GM23338 (cell line): ENCODE data around the gene UNC5B. TPM values are rescaled to one million over a fixed set of nuclear protein-coding genes. Genes with fewer than 3 reads are reported as not detected.

Experiments
- ATAC-seq: fragments of 200-7000 bp; cut with Tn5 transposase; 3 replicates; pipeline ENCODE4 v1.9.1; 2020
- DNase-seq: peaks from one replicate; pipeline ENCODE4 v3.0.0-alpha.2; 2015; ENCODE audit warnings: low spot score
- H2AFZ ChIP-seq: fragments of 200-600 bp; sonication (generic); 2 replicates; pipeline ENCODE4 v1.8.0; 2016; ENCODE audit warnings: antibody characterized with exemption, mild to moderate bottlenecking, moderate library complexity
- H3F3A ChIP-seq: fragments of 200-600 bp; sonication (generic); replicated peaks from 2 replicates; pipeline ENCODE4 v1.8.0; 2017; ENCODE audit warnings: antibody characterized with exemption, mixed run types, low read depth
- H3K27ac ChIP-seq: fragments of 200-600 bp; sonication (generic); 2 replicates; pipeline ENCODE4 v1.6.1; 2016; ENCODE audit warnings: low read depth
- H3K27me3 ChIP-seq: fragments of 200-600 bp; sonication (generic); 2 replicates; pipeline ENCODE4 v1.8.0; 2016; ENCODE audit warnings: mild to moderate bottlenecking, mixed run types, moderate library complexity; ENCODE audit not compliant: insufficient read depth
- H3K36me3 ChIP-seq: fragments of 200-600 bp; sonication (generic); 2 replicates; pipeline ENCODE4 v1.8.0; 2016; ENCODE audit warnings: mild to moderate bottlenecking; ENCODE audit not compliant: insufficient read depth
- H3K4me1 ChIP-seq: fragments of 200-600 bp; sonication (generic); 2 replicates; pipeline ENCODE4 v1.8.0; 2016; ENCODE audit warnings: mild to moderate bottlenecking, moderate library complexity; ENCODE audit not compliant: insufficient read depth
- H3K4me2 ChIP-seq: fragments of 200-600 bp; sonication (generic); 2 replicates; pipeline ENCODE4 v1.7.1; 2017; ENCODE audit warnings: mixed run types
- H3K4me3 ChIP-seq: fragments of 200-600 bp; sonication (generic); 2 replicates; pipeline ENCODE4 v1.6.1; 2016; ENCODE audit warnings: mixed run types
- H3K79me2 ChIP-seq: fragments of 200-600 bp; sonication (generic); replicated peaks from 2 replicates; pipeline ENCODE4 v1.8.0; 2017; ENCODE audit warnings: mild to moderate bottlenecking; ENCODE audit not compliant: insufficient read depth
- H3K9me2 ChIP-seq: fragments of 200-600 bp; sonication (generic); 2 replicates; pipeline ENCODE4 v1.8.0; 2017; ENCODE audit not compliant: insufficient read depth
- H4K20me1 ChIP-seq: fragments of 200-600 bp; sonication (generic); replicated peaks from 2 replicates; pipeline ENCODE4 v1.8.0; 2017; ENCODE audit warnings: mild to moderate bottlenecking; ENCODE audit not compliant: insufficient read depth
- H3K27ac Mint-ChIP-seq: 2 replicates; pipeline ENCODE4 v1.8.0; 2020; ENCODE audit warnings: inconsistent platforms, mild to moderate bottlenecking, moderate library complexity, mixed read lengths
- H3K27me3 Mint-ChIP-seq: 3 replicates; pipeline ENCODE4 v1.8.0; 2022; ENCODE audit warnings: low read depth, mild to moderate bottlenecking, moderate library complexity, mixed read lengths, inconsistent platforms; ENCODE audit not compliant: insufficient read depth, poor library complexity
- H3K36me3 Mint-ChIP-seq: 3 replicates; pipeline ENCODE4 v1.8.0; 2021; ENCODE audit warnings: low read depth, mild to moderate bottlenecking, inconsistent platforms, moderate library complexity, mixed read lengths
- H3K4me1 Mint-ChIP-seq: 3 replicates; pipeline ENCODE4 v1.8.0; 2020; ENCODE audit warnings: mild to moderate bottlenecking, inconsistent platforms, mixed read lengths
- H3K4me3 Mint-ChIP-seq: 3 replicates; pipeline ENCODE4 v1.8.0; 2021; ENCODE audit warnings: moderate library complexity, mild to moderate bottlenecking, inconsistent platforms, mixed read lengths
- H3K9me3 Mint-ChIP-seq: 3 replicates; pipeline ENCODE4 v1.8.0; 2020; ENCODE audit warnings: moderate library complexity, mild to moderate bottlenecking, inconsistent platforms, mixed read lengths
- CTCF ChIP-seq, 2 experiments: fragments of 200-600 bp in 1 of 2; sonication (generic) in 1 of 2; conservative IDR thresholded peaks; 2 replicates each; pipeline versions ENCODE4 v1.5.1 to v1.6.1; 2016 to 2017; ENCODE audit warnings: antibody characterized with exemption in 2 of 2, low read depth in 2 of 2, mild to moderate bottlenecking in 2 of 2, moderate library complexity in 1 of 2
- ETS1 ChIP-seq: IDR thresholded peaks from 2 replicates; pipeline ENCODE4 v1.6.1; 2016; ENCODE audit warnings: antibody characterized with exemption
- POLR2AphosphoS5 ChIP-seq: IDR thresholded peaks from 2 replicates; pipeline ENCODE4 v1.6.1; 2016; ENCODE audit warnings: antibody characterized with exemption, low read depth
- ZNF114 ChIP-seq: fragments of 250-450 bp; sonication (Bioruptor Pico); IDR thresholded peaks from 2 replicates; pipeline ENCODE4 v1.5.0; 2020; ENCODE audit warnings: mild to moderate bottlenecking, moderate library complexity
- polyA plus RNA-seq: library from polyadenylated mRNA; unstranded; fragments of >200 nt; fragmentation: Nextera tagmentation; extraction: Ambion mirVana; gene quantifications from 2 replicates; pipeline ENCODE4 v1.2.1, GENCODE V29; 2016
- total RNA-seq: library from RNA; depleted of rRNA; stranded (reverse); fragments of >200 nt; shearing (Covaris generic); gene quantifications from 2 replicates; pipeline ENCODE4 v1.2.3, GENCODE V29; 2014

UNC5B gene
- total and polyA plus RNA-seq, 2 experiments from 2014 or later, result 8.0 to 31.2 TPM

DNA sequence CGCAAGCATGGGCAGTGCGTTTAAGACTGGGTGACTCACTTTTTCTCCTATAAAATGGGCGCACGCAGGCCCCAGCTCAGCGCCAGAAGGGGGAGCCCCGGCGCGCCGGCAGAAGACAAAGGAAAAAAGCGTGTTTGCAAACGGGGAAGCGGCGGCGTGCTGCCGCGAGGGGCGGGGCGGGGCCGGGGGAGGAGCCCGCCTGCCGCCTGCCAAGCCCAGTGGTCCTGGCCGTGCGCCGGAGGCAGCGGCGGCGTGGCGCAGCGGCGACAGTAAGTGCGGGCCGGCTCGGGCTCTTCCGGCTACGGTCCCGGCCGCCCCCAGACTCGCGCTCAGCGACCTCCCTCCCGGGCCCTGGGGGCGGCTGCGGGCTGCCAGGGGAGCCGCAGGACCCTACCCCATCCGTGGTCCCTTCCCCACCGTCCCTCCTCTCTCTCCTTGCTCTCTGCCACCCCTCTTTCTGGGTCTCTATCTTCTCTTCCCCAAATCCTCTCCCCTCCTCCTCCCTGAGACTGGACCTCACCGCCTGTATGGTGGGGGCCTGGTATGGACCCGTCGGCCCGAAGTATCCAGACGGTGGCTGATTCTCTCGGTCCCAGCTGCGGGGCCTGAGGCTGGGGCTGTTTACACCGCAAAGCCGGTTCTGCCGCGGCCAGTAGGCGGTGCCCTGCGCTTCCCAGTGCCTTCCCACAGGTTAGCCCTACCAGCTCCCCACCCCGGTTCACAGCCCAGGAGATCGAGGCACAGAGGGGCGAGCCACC lies 106.9 kb downstream of the UNC5B start, which contains the start of gene SLC29A3:
SLC29A3 (plus strand) TSS at position 218 of the 758 bp plus-strand sequence; CDS start at position 269, 51 bp downstream.
- peak within 1 kb of the TSS; percentile 94 for H3K4me3 ChIP-seq
- Mint-ChIP-seq H3K4me3 (peak within 1 kb of the TSS; percentile 95), H3K4me1 (peaks cover 19% of the 10 kb centered on the region; the same call in 2 of the 3 replicates), H3K27ac (peak within 1 kb of the TSS; percentile 91), H3K36me3 (peaks cover 14% of the 10 kb centered on the region), H3K27me3 (peaks cover 8% of the 10 kb centered on the region), H3K9me3 (no peaks in the 10 kb centered on the region)
- no peaks in the 10 kb centered on the region for H3K27me3 ChIP-seq
- no peaks in the 10 kb centered on the region for H4K20me1 ChIP-seq
- H3K27ac ChIP-seq, result peak within 1 kb of the TSS; percentile 76; the same call in 1 of the 2 replicates
- 0 out of 2 replicates have a peak, but pooled peaks cover 2% of the 10 kb centered on the region for H3F3A ChIP-seq
- ATAC-seq, result peak; percentile 93
- H3K36me3 ChIP-seq, result no peaks in the 10 kb centered on the region; the same call in 1 of the 2 replicates
- H3K9me2 ChIP-seq, result no peaks in the 10 kb centered on the region
- peaks cover 5% of the 10 kb centered on the region for H3K4me1 ChIP-seq
- H2AFZ ChIP-seq, result peak within 1 kb of the TSS; percentile 97
- H3K79me2 ChIP-seq, result no peaks in the 10 kb centered on the region
- peak within 1 kb of the TSS; percentile 98 for H3K4me2 ChIP-seq
- peak; percentile 89 for DNase-seq
- peak; percentile 75 to 86 for TF ChIP-seq CTCF (conservative IDR thresholded peaks at IDR 0.05; ENCODE audit: low read depth in 2 of 2)
- peak; percentile 81 for TF ChIP-seq POLR2AphosphoS5
- no peak for TF ChIP-seq ZNF114 (CRISPR knock-in tag)

DNA sequence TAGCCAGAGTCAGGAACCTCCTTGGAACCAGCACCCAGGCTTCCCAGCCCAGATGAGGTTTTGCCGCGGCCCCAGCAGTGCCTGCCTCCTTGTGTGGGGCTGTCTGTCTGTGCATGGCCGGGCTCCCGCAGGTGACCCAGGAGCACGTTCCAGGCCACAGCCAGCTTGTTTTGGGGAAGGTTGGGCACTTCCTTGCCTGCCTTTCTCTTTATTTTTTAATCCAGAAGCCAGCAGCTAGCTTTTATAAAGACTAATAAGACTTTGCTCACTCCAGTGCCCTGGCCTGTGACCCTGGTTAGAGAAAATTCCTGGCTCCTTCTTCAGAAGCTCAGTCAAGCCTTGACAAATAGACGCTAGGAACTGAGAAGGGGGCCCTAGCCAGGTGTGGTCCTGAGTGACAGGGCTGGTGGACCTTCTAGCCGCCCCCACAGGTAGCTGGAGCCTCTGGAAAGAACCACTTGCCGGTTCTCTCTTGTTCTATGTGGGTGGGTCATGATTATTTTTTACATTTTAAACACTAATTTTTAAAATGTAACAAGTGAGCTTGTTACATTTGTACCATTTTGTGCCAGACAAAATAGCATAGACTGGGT lies 107.5 kb downstream of the UNC5B start:
- H3K4me1 Mint-ChIP-seq, result peaks cover 15% of the 10 kb centered on the region; the same call in 2 of the 3 replicates
- peak overlapping the region; percentile 98 for H3K4me2 ChIP-seq
- ATAC-seq, result peak; percentile 7; the same call in 2 of the 3 replicates

More for the DNA sequence above, 107.5 kb downstream of the UNC5B start:
- Histone ChIP-seq H3K27me3 (no peaks in the 10 kb centered on the region), H3K27ac (peak overlapping the region; percentile 76; the same call in 1 of the 2 replicates), H3K4me3 (peak overlapping the region; percentile 94), H3F3A (0 out of 2 replicates have a peak, but pooled peaks cover 2% of the 10 kb centered on the region), H4K20me1 (no peaks in the 10 kb centered on the region), H3K4me1 (peaks cover 5% of the 10 kb centered on the region), H3K9me2 (no peaks in the 10 kb centered on the region), H3K79me2 (no peaks in the 10 kb centered on the region), H2AFZ (peak overlapping the region; percentile 97), H3K36me3 (no peaks in the 10 kb centered on the region; the same call in 1 of the 2 replicates)
- peak overlapping the region; percentile 95 for H3K4me3 Mint-ChIP-seq
- peaks cover 19% of the 10 kb centered on the region for H3K36me3 Mint-ChIP-seq
- no peak for TF ChIP-seq ETS1
- H3K27ac Mint-ChIP-seq, result no peak overlapping the region
- no peaks in the 10 kb centered on the region for H3K9me3 Mint-ChIP-seq
- peaks cover 8% of the 10 kb centered on the region for H3K27me3 Mint-ChIP-seq
- DNase-seq, result no peak
